Pancreas (tissue), 10 donors: Measurements from ENCODE around the gene YAP1. TPM values are rescaled to one million over a fixed set of nuclear protein-coding genes. Genes with fewer than 3 reads are reported as not detected.
A peak's percentile ranks its signal among the peaks of the same experiment; 100 is the strongest.
"Not testable (repeated sequence)": the region's sequence is repeated elsewhere in the genome, so short reads cannot be mapped to it uniquely, and the experiment has no call there.

Experiments used
- ATAC-seq, 4 donors: fragments of 200-7000 bp; cut with Tn5 transposase; one replicate each; pipeline versions ENCODE4 v1.8.0 to v1.9.1; 2020; ENCODE audit warnings: mild to moderate bottlenecking in 4 of 4, moderate library complexity in 4 of 4
- DNase-seq, 6 donors: peaks; one replicate each; pipeline ENCODE4 v3.0.0-alpha.2; 2020
- FAIRE-seq: peaks from 2 replicates; lab custom pipeline; 2012; peaks lifted over from hg19 to GRCh38; lab: Jason Lieb, UNC
- H3K27ac ChIP-seq, 4 donors: fragments of 200-600 bp; sonication (generic); 1 replicate in 3 of 4; 2 replicates in 1 of 4; pipeline versions ENCODE4 v1.5.0 to v1.8.0; 2020
- H3K27me3 ChIP-seq, 4 donors: fragments of 200-600 bp; one replicate each; pipeline ENCODE4 v1.8.0; 2021
- H3K36me3 ChIP-seq, 3 donors: fragments of 200-600 bp; sonication (generic) in 1 of 3; one replicate each; pipeline versions ENCODE4 v1.5.0 to v1.8.0; 2020 to 2021
- H3K4me1 ChIP-seq, 3 donors: fragments of 200-600 bp; one replicate each; pipeline ENCODE4 v1.8.0; 2021
- H3K4me3 ChIP-seq, 4 donors: fragments of 200-600 bp; sonication (generic) in 2 of 4; one replicate each; pipeline versions ENCODE4 v1.5.0 to v1.8.0; 2020 to 2021
- H3K9me3 ChIP-seq, 4 donors: fragments of 200-600 bp; one replicate each; pipeline ENCODE4 v1.8.0; 2021
- CTCF ChIP-seq, 4 donors: fragments of 200-600 bp; sonication (generic) in 3 of 4; IDR thresholded peaks; one replicate each; pipeline versions ENCODE4 v1.5.0 to v1.8.0; 2021; ENCODE audit warnings: antibody characterized with exemption in 4 of 4
- WGBS, 2 donors: extraction: QIAGEN DNeasy Blood & Tissue Kit; methylation state at CpG; one replicate each; pipeline ENCODE4 v1.1.7; 2013; 5-methylcytosine and 5-hydroxymethylcytosine counted together
- intact Hi-C, 3 donors: fragments of 100-400 bp; cut with DNase I; formaldehyde crosslinking; loops; one replicate each; pipeline versions ENCODE4 v1.11.1 to v1.14.2; 2022
- polyA plus RNA-seq, 2 donors: library from polyadenylated mRNA; stranded (reverse); fragments of 200-250 nt; gene quantifications; one replicate each; pipeline ENCODE4 v1.2.3, GENCODE V29; 2013
- total RNA-seq, 6 donors: library from RNA; stranded (reverse); fragmentation: NEBNext Ultra II Directional in 4 of 6; extraction: Animal tissue kit (Norgen Biotek cat#: 25700) in 4 of 6; gene quantifications; one replicate each; pipeline versions ENCODE4 v1.2.1 to v1.2.4, GENCODE V29; 2021 to 2023
- donor health status: healthy with polysubstance abuse.
- donor health status: DM: no; HTN: no; CAD: no; lungs with moderate emphysema.
- donor health status: DM: no; HTN: no; CAD: no.
- donor health status: control.
- donor health status: control.
- donor health status: Bipolar disorder and iron deficiency.
- donor health status: DM: yes; HTN: yes; CAD: no.
- donor health status: DM: no; HTN: no; CAD: no.
- donor health status: DM: no; HTN: no; CAD: no.
- donor health status: DM: yes; HTN: yes; CAD: no.

YAP1 gene
- total and polyA plus RNA-seq, 8 donors: 8.7 to 46.5 (median 17.2) TPM

- 61 to 75% methylated on average over 2 of the region's 2 CpGs for WGBS, 2 donors
- no peak overlapping the region for H3K4me3 ChIP-seq
- no peaks in the 10 kb centered on the region for H3K4me1 ChIP-seq
- intact Hi-C loops: no loop called here
- DNase-seq: no peak
- no peak for TF ChIP-seq CTCF (IDR thresholded peaks at IDR 0.05)
- no peaks in the 10 kb centered on the region for H3K27me3 ChIP-seq
- H3K9me3 ChIP-seq: no peaks in the 10 kb centered on the region
- H3K36me3 ChIP-seq: no peaks in the 10 kb centered on the region
- FAIRE-seq: no peak
- H3K27ac ChIP-seq: no peak overlapping the region
- no peak for ATAC-seq
Measured at GRCh38 chr11:102260241-102260640, 150.0 kb downstream of the YAP1 start.

- FAIRE-seq (no peak), ATAC-seq (no peak), DNase-seq (no peak)
- intact Hi-C loops: no loop called here
- H3K9me3 ChIP-seq: no peaks in the 10 kb centered on the region
- H3K36me3 ChIP-seq: no peaks in the 10 kb centered on the region
- WGBS, 2 donors: 96 to 99% methylated on average over 3 of the region's 3 CpGs
- no peak overlapping the region for H3K4me3 ChIP-seq
- no peaks in the 10 kb centered on the region for H3K4me1 ChIP-seq
- H3K27ac ChIP-seq: no peak overlapping the region
- no peak for TF ChIP-seq CTCF (IDR thresholded peaks at IDR 0.05)
- no peaks in the 10 kb centered on the region for H3K27me3 ChIP-seq
Measured at GRCh38 chr11:102263379-102264003, 153.2 kb downstream of the YAP1 start.

GRCh38 chr11:102264704-102265103, 154.5 kb downstream of the YAP1 start:
- H3K27ac ChIP-seq, H3K4me3 ChIP-seq, H3K4me1 ChIP-seq, FAIRE-seq, DNase-seq, H3K9me3 ChIP-seq, intact Hi-C loops, H3K27me3 ChIP-seq, ATAC-seq, H3K36me3 ChIP-seq: not testable (repeated sequence)
- 85 to 92% methylated on average over 5 of the region's 5 CpGs for WGBS, 2 donors

- no peak for TF ChIP-seq CTCF (IDR thresholded peaks at IDR 0.05)
- no peaks in the 10 kb centered on the region for H3K9me3 ChIP-seq
- H3K36me3 ChIP-seq: no peaks in the 10 kb centered on the region
- intact Hi-C loops: no loop called here
- ATAC-seq (no peak), DNase-seq (no peak), FAIRE-seq (no peak)
- H3K4me1 ChIP-seq: peaks cover 0 to 3% (median 0%) of the 10 kb centered on the region in 3 donors
- 80 to 88% methylated on average over 1 of the region's 1 CpG for WGBS, 2 donors
- H3K4me3 ChIP-seq: no peak overlapping the region
- H3K27ac ChIP-seq: no peak overlapping the region
- H3K27me3 ChIP-seq: no peaks in the 10 kb centered on the region
Measured at GRCh38 chr11:102266099-102266498, 155.9 kb downstream of the YAP1 start.

GRCh38 chr11:102267609-102268008, 157.4 kb downstream of the YAP1 start:
- Histone ChIP-seq H3K4me1 (peaks cover 0 to 3% (median 0%) of the 10 kb centered on the region in 3 donors), H3K9me3 (no peaks in the 10 kb centered on the region), H3K27me3 (no peaks in the 10 kb centered on the region), H3K27ac (peak overlapping the region; percentile 58 to 86 (median 82)), H3K4me3 (peak overlapping the region in 2 of 4 donors; percentile 39 to 42), H3K36me3 (no peaks in the 10 kb centered on the region)
- ATAC-seq: peak in 1 of 4 donors; percentile 18
- intact Hi-C loops: no loop called here
- 35 to 45% methylated on average over 5 of the region's 5 CpGs for WGBS, 2 donors
- no peak for DNase-seq
- FAIRE-seq: no peak
- no peak for TF ChIP-seq CTCF (IDR thresholded peaks at IDR 0.05)
